Muscle of arm (tissue), 12 donors: ENCODE results near the gene QPCTL. TPM values are rescaled to one million over a fixed set of nuclear protein-coding genes. Genes with fewer than 3 reads are reported as not detected.
"Not testable (repeated sequence)": the region's sequence is repeated elsewhere in the genome, so short reads cannot be mapped to it uniquely, and the experiment has no call there.

Source experiments
- DNase-seq: peaks from one replicate; pipeline ENCODE4 v3.0.0-alpha.2; 2013
- polyA plus RNA-seq, 12 donors: library from polyadenylated mRNA; unstranded; fragments of 120-200 nt; gene quantifications; one replicate each; pipeline ENCODE4 v1.2.1, GENCODE V29; 2013; ENCODE audit not compliant: insufficient read length in 12 of 12

QPCTL gene
- polyA plus RNA-seq, 12 donors = 2.6 to 5.9 (median 4.0) TPM; not detected in 2

GRCh38 chr19:45717131-45717982 is 24.9 kb downstream of the QPCTL start:
- peak; percentile 98 for DNase-seq

DNA sequence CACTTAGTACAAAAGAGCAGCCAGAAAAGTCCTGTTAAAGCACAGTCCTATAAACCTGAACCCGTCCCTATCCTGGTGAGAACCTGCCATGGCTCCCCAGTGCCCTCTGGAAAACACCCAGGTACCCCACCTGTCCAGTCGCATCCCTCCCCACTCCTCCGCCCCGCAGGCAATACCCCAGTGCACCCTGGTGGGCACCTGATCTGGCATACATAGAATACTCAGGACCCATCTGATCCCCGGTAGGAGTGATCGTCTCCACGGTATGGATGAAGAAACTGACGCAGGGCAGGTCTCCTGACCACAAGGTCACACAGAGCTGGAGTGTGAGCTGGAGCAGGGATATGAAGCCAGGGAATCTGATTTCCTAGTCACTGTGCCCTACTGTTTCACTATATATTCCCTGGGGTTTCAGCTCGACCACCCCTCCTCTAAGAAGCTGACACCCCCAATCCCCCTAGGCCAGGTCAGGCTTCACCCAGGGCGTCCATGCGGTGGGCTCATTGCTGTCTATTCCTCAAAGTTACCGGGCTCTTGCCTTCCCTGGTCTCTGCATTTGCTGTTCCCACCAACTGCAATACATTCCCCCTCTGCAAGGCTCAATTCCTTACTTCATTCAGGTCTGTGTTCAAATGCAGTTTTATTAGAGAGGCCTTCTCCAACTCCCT is 25.7 kb downstream of the QPCTL start:
- no peak for DNase-seq

GRCh38 chr19:45720065-45720464 is 27.6 kb downstream of the QPCTL start:
- DNase-seq = not testable (repeated sequence)

- not testable (repeated sequence) for DNase-seq
Observed at GRCh38 chr19:45728683-45729082, 36.2 kb downstream of the QPCTL start.

- no peak for DNase-seq
Observed at GRCh38 chr19:45729800-45730290, 37.4 kb downstream of the QPCTL start.

DNA sequence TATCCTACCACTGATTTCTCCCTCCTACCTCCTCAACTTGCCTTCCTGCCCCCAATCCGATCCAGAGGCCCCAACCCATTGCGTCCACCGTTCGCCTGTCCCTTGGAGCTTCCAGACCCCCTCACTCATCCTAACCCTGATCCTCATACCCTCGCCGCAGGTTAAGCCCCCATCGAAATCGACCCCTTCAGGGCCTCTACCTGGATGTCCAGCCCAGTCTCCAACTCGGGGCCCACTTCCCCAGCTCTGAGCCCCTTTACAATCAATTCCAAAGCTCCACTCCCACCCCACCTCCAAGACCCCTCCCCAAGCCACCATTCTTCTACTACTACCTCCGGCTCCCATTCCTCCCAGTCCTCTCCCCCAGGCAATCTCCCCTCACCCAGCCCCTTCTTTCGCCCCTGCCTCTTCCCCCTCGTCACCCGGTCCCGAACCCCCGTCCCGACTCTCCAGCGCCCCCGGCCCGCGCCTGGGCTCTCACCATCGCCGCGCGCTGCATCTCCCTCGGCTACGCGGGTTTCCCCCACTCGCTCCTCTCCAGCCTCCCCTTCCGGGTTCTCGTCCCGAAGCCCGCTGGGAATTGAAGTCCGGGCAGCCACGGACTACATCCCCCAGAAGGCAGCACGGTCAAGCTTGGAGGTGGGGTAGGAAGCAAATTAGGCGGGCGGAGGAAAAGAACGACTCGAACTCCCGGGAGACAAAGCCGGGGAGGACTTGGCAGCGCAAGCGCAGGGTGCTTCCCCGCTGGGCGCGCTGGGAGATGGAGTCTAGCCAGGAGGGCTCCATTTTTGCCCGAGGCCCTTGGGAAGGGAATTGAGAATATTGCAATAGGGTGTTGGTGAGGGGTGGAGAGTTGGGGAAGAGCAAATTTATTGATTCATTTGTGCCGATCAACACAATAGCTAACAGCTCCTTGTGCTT is 38.2 kb downstream of the QPCTL start, which contains the start of gene FBXO46:
FBXO46 (minus strand) TSS at position 529 of the 921 bp plus-strand sequence. CDS start 17,401 bp downstream, outside the sequence.
- peak; percentile 95 for DNase-seq

DNA sequence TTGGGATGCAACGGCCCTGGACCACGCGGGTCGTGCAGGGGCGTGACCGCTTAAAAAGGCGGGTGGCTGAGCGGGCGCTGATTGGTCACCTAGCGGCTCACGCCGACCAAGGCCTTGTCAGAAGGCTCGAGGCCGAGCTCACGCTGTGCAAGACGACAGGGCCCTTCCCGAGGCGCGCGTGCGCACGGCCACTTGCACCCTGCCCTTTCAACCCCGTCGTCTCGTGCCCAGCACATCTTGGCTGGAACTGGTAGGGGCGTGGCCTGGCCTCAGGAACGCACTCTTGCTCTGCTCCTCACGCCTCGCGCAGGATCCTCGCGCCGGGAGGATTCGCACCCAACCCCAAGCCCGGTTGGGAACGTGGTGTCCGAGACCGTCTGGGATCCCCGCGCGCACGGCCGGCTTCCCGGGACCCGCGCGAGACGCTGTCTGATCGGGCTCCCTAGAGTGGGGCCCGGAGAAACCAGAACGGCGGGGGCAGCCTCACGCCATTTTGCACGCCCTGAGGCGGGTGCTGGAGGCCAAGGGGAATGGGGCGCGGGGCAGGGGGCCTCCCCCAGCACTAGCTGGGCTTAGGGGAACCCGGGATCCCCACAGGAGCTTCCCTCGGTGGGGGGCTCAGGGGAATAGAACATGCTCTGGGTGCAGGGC is 40.8 kb downstream of the QPCTL start, which contains the start of gene MEIOSIN:
MEIOSIN (plus strand) TSS at position 280 of the 651 bp plus-strand sequence. CDS start 1,938 bp downstream, outside the sequence.
- no peak for DNase-seq

GRCh38 chr19:45739498-45740439 is 47.3 kb downstream of the QPCTL start:
- no peak for DNase-seq

DNA sequence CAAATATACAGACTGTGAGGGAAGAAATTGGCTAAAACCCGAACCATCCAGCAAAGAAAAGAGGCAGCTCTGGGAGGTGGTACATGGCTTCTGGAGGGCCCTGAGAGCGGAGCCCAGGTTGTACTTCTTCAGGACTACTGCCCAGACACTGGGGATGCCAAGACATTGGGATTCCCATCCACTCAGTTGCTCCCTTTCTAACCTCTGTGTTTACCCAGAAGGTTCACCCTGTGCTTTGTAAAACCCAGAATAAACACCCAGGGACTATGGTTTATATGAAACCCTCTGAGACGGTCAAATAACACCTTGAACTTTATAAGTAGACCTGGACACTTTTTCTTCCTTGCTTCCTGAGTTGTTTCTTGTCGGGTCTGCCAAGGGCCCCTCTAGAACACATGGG is 50.5 kb downstream of the QPCTL start:
- no peak for DNase-seq

DNA sequence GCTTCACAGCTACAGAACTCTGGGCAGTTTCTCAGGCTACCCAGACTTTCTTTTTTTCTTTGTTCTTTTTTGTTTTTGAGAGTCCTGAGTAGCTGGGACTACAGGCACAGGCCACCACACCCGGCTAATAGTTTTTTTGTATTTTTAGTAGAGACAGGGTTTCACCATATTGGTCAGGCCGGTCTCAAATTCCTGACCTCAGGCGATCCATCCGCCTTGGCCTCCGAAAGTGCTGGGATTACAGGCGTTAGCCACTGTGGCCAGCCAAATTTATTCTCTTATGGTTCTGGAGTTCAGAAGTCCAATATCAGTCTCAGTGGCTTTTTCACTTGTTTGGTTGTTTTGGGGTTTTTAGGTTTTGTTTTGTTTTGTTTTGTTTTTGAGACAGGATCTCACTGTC is 53.1 kb downstream of the QPCTL start:
- no peak for DNase-seq

DNA sequence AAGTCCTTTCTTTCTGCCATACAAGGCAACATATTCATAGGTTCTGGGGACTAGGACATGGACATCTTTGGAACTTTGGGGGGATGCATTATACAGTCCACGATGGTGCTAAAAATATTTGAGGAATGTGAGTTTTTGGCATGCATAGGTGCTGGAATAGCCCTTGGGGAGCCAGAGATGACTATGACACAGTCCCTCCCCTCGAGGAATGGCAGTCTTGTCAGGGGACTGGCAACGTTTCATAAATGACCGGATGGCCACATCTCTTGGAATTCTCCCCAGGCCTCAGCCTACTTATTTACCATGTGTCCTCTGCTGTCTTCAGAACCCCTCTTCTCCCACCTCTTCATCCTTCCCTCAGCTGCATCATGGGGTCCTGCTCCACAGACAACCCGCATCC is 54.4 kb downstream of the QPCTL start:
- no peak for DNase-seq

DNA sequence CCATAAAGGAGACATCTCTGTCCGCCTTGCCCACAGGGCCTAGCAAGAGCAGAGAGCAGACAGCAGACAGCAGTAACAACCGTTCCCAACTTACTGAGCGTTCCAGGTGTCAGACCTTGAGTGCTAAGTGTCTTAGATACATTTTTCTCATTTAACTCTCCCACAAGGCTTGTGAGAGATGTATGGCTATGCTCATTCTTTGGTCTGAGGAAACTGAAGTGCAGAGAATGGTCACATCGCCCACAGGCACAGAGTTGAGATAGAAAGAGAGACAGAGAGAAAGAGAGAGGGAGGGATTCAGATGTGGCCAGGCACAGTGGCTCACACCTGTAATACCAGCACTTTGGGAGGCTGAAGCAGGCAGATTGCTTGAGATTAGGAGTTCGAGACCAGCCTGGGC is 55.0 kb downstream of the QPCTL start:
- no peak for DNase-seq

DNA sequence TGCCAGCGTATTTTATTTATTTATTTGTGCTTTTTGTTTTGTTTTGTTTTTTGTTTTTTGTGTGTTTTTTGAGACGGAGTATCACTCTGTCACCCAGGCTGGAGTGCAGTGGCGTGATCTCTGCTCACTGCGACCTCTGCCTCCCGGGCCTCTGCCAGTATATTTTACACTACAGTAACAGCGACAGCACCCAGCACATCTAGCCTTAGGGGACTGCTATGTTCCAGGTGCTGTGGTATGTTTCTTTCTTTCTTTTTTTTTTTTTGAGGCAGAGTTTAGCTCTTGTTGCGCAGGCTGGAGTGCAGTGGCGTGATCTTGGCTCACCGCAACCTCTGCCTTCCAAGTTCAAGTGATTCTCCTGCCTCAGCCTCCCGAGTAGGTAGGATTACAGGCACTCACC is 59.0 kb downstream of the QPCTL start:
- DNase-seq = not testable (repeated sequence)

- no peak for DNase-seq
Observed at GRCh38 chr19:45752639-45753038, 60.2 kb downstream of the QPCTL start.

GRCh38 chr19:45753548-45753947 is 61.1 kb downstream of the QPCTL start:
- DNase-seq = no peak
